ENCODE measurements around the gene LRRC75B. TPM values are rescaled to one million over a fixed set of nuclear protein-coding genes. Genes with fewer than 3 reads are reported as not detected.
"Not testable (repeated sequence)": the region's sequence is repeated elsewhere in the genome, so short reads cannot be mapped to it uniquely, and the experiment has no call there.

Gene LRRC75B, protein sequence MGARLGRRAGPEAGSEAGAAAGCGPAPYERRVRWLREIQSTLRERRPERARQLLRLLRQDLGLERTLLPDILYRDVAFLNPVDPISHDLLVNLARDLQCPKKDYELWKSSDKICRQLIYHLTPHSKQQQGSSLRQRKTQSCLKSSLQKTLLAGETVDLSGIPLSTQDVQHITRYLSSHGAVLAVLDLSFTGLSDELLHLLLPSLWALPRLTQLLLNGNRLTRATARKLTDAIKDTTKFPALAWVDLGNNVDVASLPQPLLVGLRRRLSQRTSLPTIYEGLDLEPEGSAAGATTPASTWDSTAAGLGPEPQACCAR
- 4.0 and 6.0 TPM in 2 replicates for total RNA-seq (ENCODE audit: low replicate concordance)

DNA sequence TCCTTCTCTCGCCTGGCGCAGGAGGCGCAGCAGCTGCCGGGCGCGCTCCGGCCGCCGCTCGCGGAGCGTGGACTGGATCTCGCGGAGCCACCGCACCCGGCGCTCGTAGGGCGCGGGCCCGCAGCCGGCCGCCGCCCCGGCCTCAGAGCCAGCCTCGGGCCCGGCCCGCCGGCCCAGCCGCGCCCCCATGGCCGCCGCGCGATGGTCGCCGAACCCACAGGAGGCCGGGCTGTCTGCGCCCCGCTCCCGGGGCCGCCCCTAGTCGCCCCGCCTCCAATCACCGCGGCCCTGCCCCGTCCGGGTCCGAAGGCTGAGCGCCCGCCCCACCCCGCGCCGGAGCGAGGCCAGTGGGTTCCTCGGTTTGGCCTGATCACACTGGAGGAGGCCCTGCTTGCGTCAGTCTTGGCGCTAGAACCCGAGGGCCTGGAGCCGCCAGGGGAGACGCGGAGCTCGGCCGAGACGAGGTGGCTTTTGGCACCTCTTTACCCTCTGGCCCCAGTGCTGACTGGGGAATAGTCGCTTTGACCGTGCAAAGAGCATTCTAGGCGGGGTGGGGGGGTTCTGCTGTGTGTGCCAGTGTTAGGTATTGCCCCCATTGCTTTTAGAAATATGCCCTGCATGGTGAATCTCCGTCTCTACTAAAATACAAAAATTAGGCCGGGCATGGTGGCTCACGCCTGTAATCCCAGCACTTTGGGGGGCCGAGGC lies at the start of gene LRRC75B:
TSS of gene LRRC75B (minus strand) at position 223 of the 708 bp plus-strand sequence. CDS start at position 189, 34 bp downstream.
- TF ChIP-seq, protein P1, sequence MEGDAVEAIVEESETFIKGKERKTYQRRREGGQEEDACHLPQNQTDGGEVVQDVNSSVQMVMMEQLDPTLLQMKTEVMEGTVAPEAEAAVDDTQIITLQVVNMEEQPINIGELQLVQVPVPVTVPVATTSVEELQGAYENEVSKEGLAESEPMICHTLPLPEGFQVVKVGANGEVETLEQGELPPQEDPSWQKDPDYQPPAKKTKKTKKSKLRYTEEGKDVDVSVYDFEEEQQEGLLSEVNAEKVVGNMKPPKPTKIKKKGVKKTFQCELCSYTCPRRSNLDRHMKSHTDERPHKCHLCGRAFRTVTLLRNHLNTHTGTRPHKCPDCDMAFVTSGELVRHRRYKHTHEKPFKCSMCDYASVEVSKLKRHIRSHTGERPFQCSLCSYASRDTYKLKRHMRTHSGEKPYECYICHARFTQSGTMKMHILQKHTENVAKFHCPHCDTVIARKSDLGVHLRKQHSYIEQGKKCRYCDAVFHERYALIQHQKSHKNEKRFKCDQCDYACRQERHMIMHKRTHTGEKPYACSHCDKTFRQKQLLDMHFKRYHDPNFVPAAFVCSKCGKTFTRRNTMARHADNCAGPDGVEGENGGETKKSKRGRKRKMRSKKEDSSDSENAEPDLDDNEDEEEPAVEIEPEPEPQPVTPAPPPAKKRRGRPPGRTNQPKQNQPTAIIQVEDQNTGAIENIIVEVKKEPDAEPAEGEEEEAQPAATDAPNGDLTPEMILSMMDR (IDR thresholded peaks at IDR 0.05; ENCODE audit: insufficient read depth, low read length): no peak
- peak within 1 kb of the TSS; percentile 75 for H3K4me3 ChIP-seq (ENCODE audit: low read depth, low read length)
- DNase-seq (ENCODE audit: low read depth): peak; percentile 86

DNA sequence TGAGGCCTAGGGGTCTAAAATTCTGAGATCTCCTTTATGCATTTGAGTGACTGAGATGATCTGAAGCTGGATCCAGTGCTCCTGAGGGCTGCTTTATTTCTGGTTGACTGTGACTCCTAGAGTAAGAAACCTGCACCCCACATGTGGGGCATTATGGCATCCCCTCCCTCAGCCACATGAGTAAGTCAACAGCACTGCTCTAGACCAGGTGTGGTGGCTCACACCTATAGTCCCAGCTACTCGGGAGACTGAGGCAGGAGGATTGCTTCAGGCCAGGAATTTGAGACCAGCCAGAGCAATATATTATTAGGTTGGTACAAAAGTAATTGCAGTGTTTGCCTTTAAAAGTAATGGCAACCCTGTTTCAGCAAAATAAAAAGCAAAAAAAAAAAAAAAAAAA lies 49.4 kb upstream of the LRRC75B start:
- not testable (repeated sequence) for DNase-seq (ENCODE audit: low read depth)

DNA sequence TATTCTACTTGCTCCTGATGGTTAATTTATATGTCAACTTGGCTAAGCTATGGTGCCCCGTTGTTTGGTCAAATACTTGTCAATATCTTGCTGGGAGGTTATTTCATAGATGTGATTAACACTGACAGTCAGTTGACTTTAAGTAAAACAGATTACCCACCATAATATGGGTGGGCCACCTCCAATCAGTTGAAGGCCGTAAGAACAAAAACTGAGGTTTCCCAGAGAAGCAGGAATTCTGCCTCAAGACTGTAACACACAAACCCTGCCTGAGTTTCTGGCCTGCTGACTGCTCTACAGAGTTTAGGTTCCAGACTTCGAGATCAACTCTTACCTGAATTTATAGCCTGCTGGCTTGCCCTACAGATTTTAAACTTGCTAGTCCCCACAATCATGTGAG lies 43.6 kb upstream of the LRRC75B start:
- not testable (repeated sequence) for DNase-seq (ENCODE audit: low read depth); H3K4me3 ChIP-seq (ENCODE audit: low read depth, low read length)

More for the DNA sequence above, 49.4 kb upstream of the LRRC75B start:
- not testable (repeated sequence) for H3K4me3 ChIP-seq (ENCODE audit: low read depth, low read length)

DNA sequence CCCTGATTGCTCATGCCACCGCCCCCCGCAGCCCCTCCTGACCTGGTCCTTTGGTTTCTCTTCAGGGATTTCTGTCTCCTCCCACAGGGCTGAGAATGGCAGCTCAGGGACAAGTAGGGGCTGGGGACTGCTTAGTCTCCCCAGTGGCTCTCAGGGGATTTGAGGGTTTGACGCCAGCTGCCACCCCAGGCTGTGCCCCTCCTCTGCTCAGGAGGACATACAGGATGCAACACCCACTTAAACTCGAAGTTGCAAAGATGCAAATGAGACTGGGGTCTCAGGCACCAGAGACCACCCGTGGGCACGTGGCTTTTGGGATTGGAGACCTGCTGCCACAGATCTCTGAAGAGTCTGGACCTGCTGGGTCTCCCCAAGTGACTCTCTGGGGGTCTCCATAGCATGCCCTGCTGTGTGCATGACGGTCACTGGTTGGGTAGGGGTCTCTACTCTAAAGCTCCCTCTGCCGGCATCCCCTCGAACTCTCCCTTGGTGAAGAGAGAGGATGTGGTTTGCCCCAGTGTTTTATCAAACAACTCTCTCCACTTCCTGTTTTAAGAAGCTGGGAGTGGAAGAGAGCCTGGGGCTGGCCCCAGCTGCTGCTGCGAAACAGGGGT lies 42.0 kb upstream of the LRRC75B start:
- not testable (repeated sequence) for DNase-seq (ENCODE audit: low read depth); H3K4me3 ChIP-seq (ENCODE audit: low read depth, low read length)

DNA sequence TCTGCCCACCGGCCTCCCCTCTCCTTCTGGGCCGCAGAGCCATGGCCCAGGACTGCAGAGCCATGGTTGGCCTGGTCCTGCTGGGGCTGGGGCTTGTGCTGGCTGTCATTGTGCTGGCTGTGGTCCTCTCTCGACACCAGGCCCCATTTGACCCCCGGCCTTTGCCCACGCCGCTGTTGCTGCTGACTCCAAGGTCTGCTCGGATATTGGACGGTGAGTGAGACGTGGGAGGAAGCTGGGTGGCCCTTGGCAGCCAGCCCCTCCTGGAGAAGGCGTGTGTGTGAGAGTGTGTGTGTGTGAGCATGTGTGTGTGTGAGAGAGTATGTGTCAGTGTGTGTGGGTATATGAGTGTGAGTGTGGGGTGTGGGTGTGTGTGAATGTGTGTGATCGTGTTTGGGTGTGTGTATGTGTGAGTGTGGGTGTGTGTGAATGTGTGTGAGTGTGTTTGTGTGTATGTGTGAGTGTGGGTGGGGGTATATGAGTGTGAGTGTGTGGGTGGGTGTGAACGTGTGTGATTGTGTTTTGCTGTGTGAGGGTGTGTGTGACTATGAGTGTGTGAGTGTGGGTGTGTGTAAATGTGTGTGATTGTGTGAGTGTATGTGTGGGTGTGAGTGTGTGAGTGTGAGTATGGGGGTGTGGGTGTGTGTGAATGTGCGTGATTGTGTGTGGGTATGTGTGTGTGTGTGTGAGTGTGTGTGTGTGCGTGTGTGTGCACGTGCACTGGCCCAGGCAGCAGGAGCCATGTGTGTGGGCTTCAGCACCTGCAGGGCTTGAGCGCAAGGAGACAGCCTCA lies 40.6 kb upstream of the LRRC75B start:
- H3K4me3 ChIP-seq (ENCODE audit: low read depth, low read length): not testable (repeated sequence)
- peak; percentile 6 for DNase-seq (ENCODE audit: low read depth)

DNA sequence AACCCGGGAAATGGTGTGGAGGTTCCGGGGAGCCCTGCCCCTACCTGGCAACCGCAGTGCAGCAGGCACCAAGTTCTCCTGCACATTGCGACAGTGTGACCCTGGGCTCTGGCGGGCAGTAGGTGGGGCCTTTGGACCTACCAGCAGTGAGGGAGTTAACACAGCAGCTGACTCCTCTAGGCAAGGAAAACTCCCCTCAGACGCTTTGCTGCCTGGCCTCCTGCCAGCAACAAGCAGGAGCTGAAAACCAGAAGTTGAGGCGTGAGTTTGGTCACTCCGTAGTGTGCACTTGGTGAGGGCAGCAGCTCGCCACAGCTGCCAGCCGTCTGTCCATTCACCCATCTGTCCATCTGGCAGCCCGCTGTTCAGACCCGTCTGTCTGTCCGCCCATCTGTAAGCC lies 39.8 kb upstream of the LRRC75B start:
- H3K4me3 ChIP-seq (ENCODE audit: low read depth, low read length): not testable (repeated sequence)
- DNase-seq (ENCODE audit: low read depth): peak; percentile 12

DNA sequence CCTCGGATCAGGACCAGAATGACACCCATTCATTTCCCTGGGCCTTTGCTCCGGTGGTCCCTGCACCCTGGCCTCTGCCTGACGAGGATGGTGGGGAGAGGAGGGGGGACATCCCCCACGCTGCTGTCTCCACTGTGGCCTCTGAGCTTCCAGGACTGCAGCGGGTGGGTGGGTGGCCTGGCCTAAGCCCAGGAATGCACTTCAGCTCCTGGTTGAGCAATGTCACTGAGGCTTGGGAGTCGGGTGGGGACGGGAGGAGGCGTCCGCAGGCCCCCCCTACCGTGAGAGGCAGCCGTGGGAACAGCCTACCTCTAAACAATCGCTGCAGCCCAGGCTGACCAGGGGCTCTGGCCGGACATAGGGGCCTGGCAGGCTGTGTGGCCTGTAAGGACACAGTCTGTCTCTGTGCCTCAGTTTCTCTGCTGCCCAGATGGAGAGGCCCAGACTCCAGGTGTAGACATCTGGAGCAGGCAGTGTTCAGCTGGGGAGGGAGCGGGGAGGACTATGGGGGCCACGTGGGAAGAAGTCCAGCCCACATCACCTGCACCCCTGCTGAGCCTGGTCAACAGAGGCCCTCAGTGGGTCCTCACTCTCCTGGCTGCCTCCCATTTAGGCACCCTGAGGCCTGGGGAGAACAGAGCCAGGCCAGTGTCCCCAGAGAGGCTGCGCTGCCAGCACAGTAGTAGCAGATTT lies 38.7 kb upstream of the LRRC75B start:
- not testable (repeated sequence) for H3K4me3 ChIP-seq (ENCODE audit: low read depth, low read length)
- peak; percentile 2 for DNase-seq (ENCODE audit: low read depth)

DNA sequence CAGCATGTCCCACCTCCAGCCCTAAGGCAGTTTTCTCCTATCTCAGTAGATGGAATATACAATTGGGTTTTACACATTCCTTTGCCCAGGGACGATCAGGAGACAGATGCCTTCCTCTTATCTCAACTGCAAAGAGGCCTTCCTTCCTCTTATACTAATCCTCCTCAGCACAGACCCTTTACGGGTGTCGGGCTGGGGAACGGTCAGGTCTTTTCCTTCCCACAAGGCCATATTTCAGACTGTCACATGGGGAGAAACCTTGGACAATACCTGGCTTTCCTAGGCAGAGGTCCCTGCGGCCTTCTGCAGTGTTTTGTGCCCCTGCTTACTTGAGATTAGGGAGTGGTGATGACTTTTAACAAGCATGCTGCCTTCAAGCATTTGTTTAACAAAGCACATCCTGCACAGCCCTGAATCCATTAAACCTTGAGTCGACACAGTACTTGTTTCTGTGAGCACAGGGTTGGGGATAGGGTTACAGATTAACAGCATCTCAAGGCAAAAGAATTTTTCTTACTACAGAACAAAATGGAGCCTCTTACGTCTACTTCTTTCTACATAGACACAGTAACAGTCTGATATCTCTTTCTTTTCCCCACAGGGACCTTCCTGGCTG lies 38.0 kb upstream of the LRRC75B start:
- peak; percentile 2 for DNase-seq (ENCODE audit: low read depth)
- not testable (repeated sequence) for H3K4me3 ChIP-seq (ENCODE audit: low read depth, low read length)

DNA sequence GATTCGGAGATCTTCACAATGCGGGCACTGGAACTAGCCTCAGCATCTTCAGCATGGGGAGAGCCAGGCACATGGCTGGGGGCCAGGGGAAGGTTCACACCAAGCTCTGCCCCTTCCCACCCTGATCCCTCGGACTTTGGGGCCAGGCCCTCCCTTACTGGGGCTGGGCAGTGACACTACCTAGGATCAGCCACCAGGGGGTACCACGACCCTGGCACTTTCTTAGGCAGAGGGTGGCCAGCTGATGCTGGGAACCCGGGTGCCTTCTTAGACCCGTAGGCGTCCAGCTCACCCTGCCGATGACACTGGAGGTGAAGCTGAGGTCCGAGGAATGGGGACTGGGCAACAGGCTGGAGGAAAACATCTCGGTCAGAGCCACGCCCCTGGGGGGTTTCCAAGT lies 36.2 kb upstream of the LRRC75B start:
- TF ChIP-seq, protein P1 (IDR thresholded peaks at IDR 0.05; ENCODE audit: insufficient read depth, low read length): peak; percentile 28
- not testable (repeated sequence) for H3K4me3 ChIP-seq (ENCODE audit: low read depth, low read length)
- DNase-seq (ENCODE audit: low read depth): peak; percentile 9

DNA sequence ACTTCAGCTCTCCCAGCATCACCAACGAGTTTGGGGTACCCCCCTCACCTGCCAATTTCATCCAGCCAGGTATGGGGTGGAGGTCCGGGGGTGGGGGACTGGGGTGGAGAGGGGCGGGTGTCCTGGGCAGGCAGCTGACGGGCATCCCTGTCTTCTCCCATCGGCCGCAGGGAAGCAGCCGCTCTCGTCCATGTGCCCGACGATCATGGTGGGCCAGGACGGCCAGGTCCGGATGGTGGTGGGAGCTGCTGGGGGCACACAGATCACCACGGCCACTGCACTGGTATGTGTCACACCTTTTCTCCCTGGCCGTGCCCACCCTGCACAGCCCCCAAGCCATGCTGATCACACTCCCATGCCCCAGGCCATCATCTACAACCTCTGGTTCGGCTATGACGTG lies 35.0 kb upstream of the LRRC75B start:
- not testable (repeated sequence) for H3K4me3 ChIP-seq (ENCODE audit: low read depth, low read length); DNase-seq (ENCODE audit: low read depth)

DNA sequence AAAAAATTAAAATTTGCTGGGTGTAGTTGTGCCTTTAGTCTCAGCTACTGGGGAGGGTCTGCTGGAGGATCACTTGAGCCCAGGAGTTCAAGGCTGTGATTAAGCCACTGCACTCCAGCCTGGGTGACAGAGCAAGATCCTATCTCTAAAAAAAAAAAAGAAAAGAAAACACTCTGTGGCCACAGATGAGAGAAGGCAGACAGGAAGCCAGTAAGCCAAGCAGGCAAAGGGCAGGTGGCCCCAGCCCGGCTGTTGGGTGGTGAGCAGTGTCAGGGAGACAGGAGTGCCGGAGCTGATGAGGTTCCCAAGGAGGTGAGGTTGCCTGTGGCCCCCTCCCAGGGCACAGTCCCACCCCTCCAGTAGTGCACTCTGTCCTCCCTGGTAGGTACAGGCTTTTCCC lies 29.7 kb upstream of the LRRC75B start:
- H3K4me3 ChIP-seq (ENCODE audit: low read depth, low read length); DNase-seq (ENCODE audit: low read depth): not testable (repeated sequence)

DNA sequence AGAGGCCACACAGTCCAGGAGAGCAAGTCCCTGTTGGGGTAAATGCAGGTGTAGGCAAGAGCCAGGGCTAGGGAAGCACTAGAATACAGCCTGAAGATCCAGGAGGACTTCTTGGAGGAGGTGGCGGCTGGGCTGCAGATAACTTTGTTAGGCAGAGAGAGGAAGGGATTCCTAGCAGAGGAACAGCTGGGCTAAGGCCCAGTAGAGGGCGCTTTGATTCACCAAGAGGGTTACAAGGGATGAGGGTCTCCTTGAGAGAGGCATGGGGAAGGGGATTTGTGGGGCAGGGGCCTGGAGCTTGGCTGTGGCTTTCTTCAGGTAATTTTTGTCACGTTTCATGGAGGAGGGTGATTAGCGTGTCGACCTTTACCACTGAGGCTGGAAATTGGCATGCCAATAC lies 28.4 kb upstream of the LRRC75B start:
- not testable (repeated sequence) for H3K4me3 ChIP-seq (ENCODE audit: low read depth, low read length)

DNA sequence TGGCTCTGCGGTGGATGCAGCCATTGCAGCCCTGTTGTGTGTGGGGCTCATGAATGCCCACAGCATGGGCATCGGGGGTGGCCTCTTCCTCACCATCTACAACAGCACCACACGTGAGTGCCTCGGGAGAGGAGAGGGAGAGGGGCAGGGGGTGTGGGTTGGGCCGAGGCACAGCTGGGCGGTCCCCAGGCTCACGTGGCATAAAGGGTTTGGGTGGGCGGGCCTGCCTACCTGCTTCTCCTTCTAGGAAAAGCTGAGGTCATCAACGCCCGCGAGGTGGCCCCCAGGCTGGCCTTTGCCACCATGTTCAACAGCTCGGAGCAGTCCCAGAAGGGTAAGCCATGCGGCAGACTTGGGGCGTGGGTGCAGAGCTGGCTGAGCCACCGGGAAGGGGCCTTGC lies 21.9 kb upstream of the LRRC75B start:
- DNase-seq (ENCODE audit: low read depth); H3K4me3 ChIP-seq (ENCODE audit: low read depth, low read length): not testable (repeated sequence)

More for the DNA sequence above, 28.4 kb upstream of the LRRC75B start:
- not testable (repeated sequence) for DNase-seq (ENCODE audit: low read depth)

DNA sequence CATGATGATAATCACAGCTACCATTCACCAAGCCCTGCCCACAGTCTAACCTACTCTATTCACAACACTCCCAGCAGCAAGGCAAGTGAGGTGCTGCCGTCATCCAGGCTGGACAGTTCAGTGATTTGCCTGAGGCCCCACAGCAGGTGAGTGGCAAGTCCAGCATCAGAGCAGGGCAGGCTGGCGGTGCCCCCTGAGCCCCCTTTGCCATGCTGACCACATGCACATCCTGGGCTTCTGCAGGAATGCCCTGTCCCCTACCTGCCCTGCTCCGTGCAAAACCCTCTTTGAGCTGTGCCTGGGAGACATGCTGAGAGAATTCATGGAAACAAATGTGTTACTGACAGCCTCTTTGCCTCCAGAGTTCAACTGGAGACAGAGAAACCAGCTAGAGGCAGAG lies 17.0 kb upstream of the LRRC75B start:
- not testable (repeated sequence) for DNase-seq (ENCODE audit: low read depth); H3K4me3 ChIP-seq (ENCODE audit: low read depth, low read length)

DNA sequence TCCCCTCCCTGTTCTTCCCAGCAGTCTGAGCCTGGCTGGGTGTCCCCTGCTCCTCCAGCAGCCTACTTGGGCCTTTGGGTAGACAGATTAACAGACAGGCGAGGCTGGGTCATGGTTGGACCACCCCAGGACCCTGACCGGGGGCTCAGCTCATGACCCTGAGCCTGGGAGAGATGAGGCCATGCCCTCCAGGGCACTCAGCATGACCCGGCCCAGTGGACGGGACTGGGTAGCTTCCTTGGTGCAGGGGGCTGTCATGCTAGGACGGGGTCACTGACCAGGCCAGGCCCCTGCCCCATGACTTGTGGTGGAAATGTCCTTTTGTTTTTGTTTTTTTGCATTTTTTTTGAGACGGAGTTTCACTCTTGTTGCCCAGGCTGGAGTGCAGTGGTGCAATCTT lies 15.5 kb upstream of the LRRC75B start:
- not testable (repeated sequence) for DNase-seq (ENCODE audit: low read depth); H3K4me3 ChIP-seq (ENCODE audit: low read depth, low read length)

All from fibroblast of the aortic adventitia (primary cell).